Hepatocyte (in vitro differentiated cells): ENCODE data around the gene NRSN2. TPM values are rescaled to one million over a fixed set of nuclear protein-coding genes. Genes with fewer than 3 reads are reported as not detected.

Experiments
- DNase-seq: peaks from one replicate; pipeline ENCODE4 v3.0.0-alpha.2; 2016; ENCODE audit warnings: low spot score
- H2AFZ ChIP-seq: fragments of 200-600 bp; sonication (generic); 2 replicates; pipeline ENCODE4 v1.6.0; 2016; ENCODE audit warnings: antibody characterized with exemption, mild to moderate bottlenecking
- H3K27ac ChIP-seq: fragments of 200-600 bp; sonication (generic); 2 replicates; pipeline ENCODE4 v1.5.1; 2016; ENCODE audit warnings: mild to moderate bottlenecking
- H3K27me3 ChIP-seq: fragments of 200-600 bp; sonication (generic); 2 replicates; pipeline ENCODE4 v1.6.1; 2016
- H3K36me3 ChIP-seq: fragments of 200-600 bp; sonication (generic); replicated peaks from 2 replicates; pipeline ENCODE4 v1.5.1; 2016; ENCODE audit warnings: low read depth; ENCODE audit not compliant: insufficient read depth
- H3K4me1 ChIP-seq: fragments of 200-600 bp; sonication (generic); 2 replicates; pipeline ENCODE4 v1.5.1; 2016; ENCODE audit warnings: mild to moderate bottlenecking, moderate library complexity; ENCODE audit not compliant: insufficient read depth
- H3K4me2 ChIP-seq: fragments of 200-600 bp; sonication (generic); 2 replicates; pipeline ENCODE4 v1.6.0; 2016
- H3K4me3 ChIP-seq: fragments of 200-600 bp; sonication (generic); 2 replicates; pipeline ENCODE4 v1.5.1; 2016; ENCODE audit warnings: mild to moderate bottlenecking
- H3K79me2 ChIP-seq: fragments of 200-600 bp; sonication (generic); 2 replicates; pipeline ENCODE4 v1.6.0; 2017; ENCODE audit warnings: mild to moderate bottlenecking
- H3K9me2 ChIP-seq: fragments of 200-600 bp; sonication (generic); replicated peaks from 2 replicates; pipeline ENCODE4 v1.6.0; 2017; ENCODE audit warnings: mild to moderate bottlenecking; ENCODE audit not compliant: insufficient read depth
- H3K9me3 ChIP-seq: fragments of 200-600 bp; sonication (generic); 2 replicates; pipeline ENCODE4 v1.5.1; 2016; ENCODE audit warnings: low read depth, mild to moderate bottlenecking
- H4K20me1 ChIP-seq: fragments of 200-600 bp; sonication (generic); 2 replicates; pipeline ENCODE4 v1.6.0; 2016; ENCODE audit warnings: mild to moderate bottlenecking; ENCODE audit not compliant: insufficient read depth, poor library complexity, severe bottlenecking
- CTCF ChIP-seq: fragments of 200-600 bp; sonication (generic); IDR thresholded peaks from 2 replicates; pipeline ENCODE4 v1.5.1; 2016; ENCODE audit warnings: antibody characterized with exemption, mild to moderate bottlenecking; ENCODE audit not compliant: poor library complexity
- EZH2 ChIP-seq: fragments of 200-600 bp; sonication (generic); IDR thresholded peaks from 2 replicates; pipeline ENCODE4 v1.6.1; 2016; ENCODE audit warnings: antibody characterized with exemption, mild to moderate bottlenecking, borderline replicate concordance
- EZH2phosphoT487 ChIP-seq: fragments of 200-600 bp; sonication (generic); IDR thresholded peaks from one replicate; pipeline ENCODE4 v1.6.1; 2018; ENCODE audit warnings: antibody characterized with exemption, mild to moderate bottlenecking, low read depth, moderate library complexity; ENCODE audit not compliant: unreplicated experiment, severe bottlenecking
- WGBS: methylation state at CpG from one replicate; pipeline ENCODE4 v1.1.6; 2016; ENCODE audit warnings: low lambda C conversion rate; ENCODE audit errors: missing lambda C conversion rate; 5-methylcytosine and 5-hydroxymethylcytosine counted together
- polyA plus RNA-seq: library from polyadenylated mRNA; unstranded; fragments of >200 nt; fragmentation: Nextera tagmentation; extraction: Ambion mirVana; gene quantifications from 2 replicates; pipeline ENCODE4 v1.2.1, GENCODE V29; 2016
- total RNA-seq: library from RNA; depleted of rRNA; stranded (reverse); fragments of >200 nt; gene quantifications from 2 replicates; pipeline ENCODE4 v1.2.3, GENCODE V29; 2014

Gene NRSN2
- total and polyA plus RNA-seq, 2 experiments from 2014 or later = 29.8 to 68.1 TPM

- no peaks in the 10 kb centered on the region for H3K36me3 ChIP-seq
- peak overlapping the region; percentile 89 for H3K27ac ChIP-seq
- TF ChIP-seq EZH2phosphoT487 (no peak), EZH2 (no peak), CTCF (peak; percentile 41)
- 2% methylated on average over 44 of the region's 69 CpGs for WGBS
- peaks cover 21% of the 10 kb centered on the region for H4K20me1 ChIP-seq
- H3K4me2 ChIP-seq = peak overlapping the region; percentile 91
- peaks cover 5% of the 10 kb centered on the region for H3K4me1 ChIP-seq
- no peaks in the 10 kb centered on the region for H3K9me2 ChIP-seq
- H3K9me3 ChIP-seq = no peaks in the 10 kb centered on the region
- no peaks in the 10 kb centered on the region for H3K27me3 ChIP-seq
- DNase-seq = peak; percentile 95
- H3K4me3 ChIP-seq = peak overlapping the region; percentile 80
- H2AFZ ChIP-seq = peak overlapping the region; percentile 72
- H3K79me2 ChIP-seq = peaks cover 27% of the 10 kb centered on the region
Measured at GRCh38 chr20:324177-325044, 22.5 kb upstream of the NRSN2 start.

GRCh38 chr20:325045-325888 is 21.6 kb upstream of the NRSN2 start, which contains the start of gene SOX12:
TSS of gene SOX12 (plus strand) at chr20:325552. CDS start at chr20:325925, 373 bp downstream.
- Histone ChIP-seq H3K4me1 (peaks cover 5% of the 10 kb centered on the region), H3K9me2 (no peaks in the 10 kb centered on the region), H3K36me3 (no peaks in the 10 kb centered on the region), H3K79me2 (peaks cover 29% of the 10 kb centered on the region), H2AFZ (peak within 1 kb of the TSS; percentile 72), H3K27ac (peak within 1 kb of the TSS; percentile 97), H3K27me3 (no peaks in the 10 kb centered on the region), H3K9me3 (no peaks in the 10 kb centered on the region), H4K20me1 (peaks cover 29% of the 10 kb centered on the region), H3K4me3 (peak within 1 kb of the TSS; percentile 80), H3K4me2 (peak within 1 kb of the TSS; percentile 97)
- WGBS = 0% methylated on average over 25 of the region's 106 CpGs
- TF ChIP-seq EZH2 (no peak), EZH2phosphoT487 (no peak), CTCF (no peak)
- peak; percentile 98 for DNase-seq

GRCh38 chr20:325889-326644 is 20.8 kb upstream of the NRSN2 start:
- no peaks in the 10 kb centered on the region for H3K9me3 ChIP-seq
- peak overlapping the region; percentile 97 for H3K4me2 ChIP-seq
- peak; percentile 85 for DNase-seq
- H3K27me3 ChIP-seq = no peaks in the 10 kb centered on the region
- H3K27ac ChIP-seq = peak overlapping the region; percentile 97
- peak overlapping the region; percentile 49 for H2AFZ ChIP-seq
- H3K36me3 ChIP-seq = no peaks in the 10 kb centered on the region
- no peaks in the 10 kb centered on the region for H3K9me2 ChIP-seq
- peak overlapping the region; percentile 51 for H3K4me3 ChIP-seq
- peaks cover 5% of the 10 kb centered on the region for H3K4me1 ChIP-seq
- TF ChIP-seq EZH2phosphoT487 (no peak), CTCF (no peak), EZH2 (no peak)
- WGBS = 1% methylated on average over 48 of the region's 103 CpGs
- peaks cover 31% of the 10 kb centered on the region for H3K79me2 ChIP-seq
- H4K20me1 ChIP-seq = peaks cover 34% of the 10 kb centered on the region
